Measurements from ENCODE around the gene MT1F. TPM values are rescaled to one million over a fixed set of nuclear protein-coding genes. Genes with fewer than 3 reads are reported as not detected.

The MT1F gene
- total RNA-seq (1 to 10 TPM; 3.3 to 8.8 TPM), total RNA-seq (0.81 to 1.1 reads per million in 2 donors)

GRCh38 chr16:56657555-56658326 is at the start of gene MT1F:
Gene MT1F, plus strand, starts transcription at chr16:56657959. Its CDS starts 100 bp downstream, at chr16:56658059.
- ATAC-seq, result peak; percentile 83

GRCh38 chr16:56608043-56608875 is 49.5 kb upstream of the MT1F start, which contains the start of gene MT2A:
Gene MT2A, plus strand, starts transcription at chr16:56608584. Its CDS starts 72 bp downstream, at chr16:56608656.
- no peaks in the 10 kb centered on the region for H3K9me3 ChIP-seq (ENCODE audit: control insufficient read depth, low read length, poor library complexity, severe bottlenecking)
- no peaks in the 10 kb centered on the region for H3K27me3 Mint-ChIP-seq
- H3K4me1 Mint-ChIP-seq, result peaks cover 41% of the 10 kb centered on the region
- ATAC-seq, result peak; percentile 85
- H3K4me3 Mint-ChIP-seq, result peak within 1 kb of the TSS; percentile 97
- DNase-seq, result peak; percentile 73 to 79 (median 76)
- peak within 1 kb of the TSS; percentile 97 for H3K27ac Mint-ChIP-seq
- H3K36me3 Mint-ChIP-seq (ENCODE audit: low read depth), result no peaks in the 10 kb centered on the region

More at GRCh38 chr16:56657555-56658326, at the start of gene MT1F:
- DNase-seq, result peak in 2 of 3 donors; percentile 60 to 65
- Mint-ChIP-seq H3K27ac (peak within 1 kb of the TSS; percentile 77), H3K27me3 (no peaks in the 10 kb centered on the region), H3K4me1 (peaks cover 15% of the 10 kb centered on the region), H3K36me3 (ENCODE audit: low read depth) (no peaks in the 10 kb centered on the region), H3K4me3 (peak within 1 kb of the TSS; percentile 97)
- H3K9me3 ChIP-seq (ENCODE audit: control insufficient read depth, low read length, poor library complexity, severe bottlenecking), result no peaks in the 10 kb centered on the region

DNA sequence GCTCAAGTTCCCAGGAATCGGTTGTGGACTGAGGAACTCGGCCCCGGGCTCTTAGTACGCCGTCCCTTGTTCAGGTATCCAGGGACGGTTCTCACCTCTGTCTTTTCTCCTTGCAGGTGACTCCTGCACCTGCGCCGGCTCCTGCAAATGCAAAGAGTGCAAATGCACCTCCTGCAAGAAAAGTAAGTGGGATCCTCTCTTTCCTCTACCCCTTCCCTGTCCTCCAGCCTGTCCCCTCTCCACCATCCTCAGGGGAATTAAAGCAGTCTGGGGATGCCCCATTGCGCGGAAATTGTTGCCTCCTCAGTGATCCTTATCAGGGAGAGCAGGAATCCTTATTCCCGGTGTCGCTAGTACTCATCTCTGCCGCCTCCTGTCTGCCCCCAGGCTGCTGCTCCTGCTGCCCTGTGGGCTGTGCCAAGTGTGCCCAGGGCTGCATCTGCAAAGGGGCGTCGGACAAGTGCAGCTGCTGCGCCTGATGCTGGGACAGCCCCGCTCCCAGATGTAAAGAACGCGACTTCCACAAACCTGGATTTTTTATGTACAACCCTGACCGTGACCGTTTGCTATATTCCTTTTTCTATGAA is 48.8 kb upstream of the MT1F start:
- H3K9me3 ChIP-seq (ENCODE audit: control insufficient read depth, low read length, poor library complexity, severe bottlenecking), result no peaks in the 10 kb centered on the region
- H3K4me1 Mint-ChIP-seq, result peaks cover 41% of the 10 kb centered on the region
- peak overlapping the region; percentile 97 for H3K4me3 Mint-ChIP-seq
- H3K27me3 Mint-ChIP-seq, result no peaks in the 10 kb centered on the region
- H3K36me3 Mint-ChIP-seq (ENCODE audit: low read depth), result no peaks in the 10 kb centered on the region
- peak overlapping the region; percentile 97 for H3K27ac Mint-ChIP-seq
- ATAC-seq (no peak), DNase-seq (no peak)

DNA sequence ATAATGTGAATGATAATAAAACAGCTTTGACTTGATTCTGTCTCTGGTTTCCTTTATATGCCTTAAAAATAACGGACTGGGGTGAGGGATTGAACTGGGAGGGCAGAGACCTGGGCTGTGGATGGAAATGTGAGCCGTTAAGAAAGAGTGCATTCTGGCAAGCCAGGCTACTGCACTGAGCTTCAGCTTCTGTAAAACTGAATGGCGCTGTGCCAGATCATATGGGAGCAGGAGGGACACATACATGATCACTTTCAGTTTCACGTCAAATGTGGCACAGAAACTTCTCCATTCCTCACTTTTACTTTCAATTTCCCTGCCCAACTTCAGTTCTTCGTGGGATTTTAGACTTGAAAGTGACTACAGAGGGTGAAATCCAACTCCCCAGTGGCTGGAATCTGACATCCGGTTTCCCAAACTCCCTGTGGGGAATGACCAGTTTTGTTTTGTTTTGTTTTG is 48.3 kb upstream of the MT1F start:
- DNase-seq (peak in 2 of 3 donors; percentile 33 to 46), ATAC-seq (peak; percentile 42)
- peaks cover 41% of the 10 kb centered on the region for H3K4me1 Mint-ChIP-seq
- no peaks in the 10 kb centered on the region for H3K27me3 Mint-ChIP-seq
- H3K9me3 ChIP-seq (ENCODE audit: control insufficient read depth, low read length, poor library complexity, severe bottlenecking), result no peaks in the 10 kb centered on the region
- no peaks in the 10 kb centered on the region for H3K36me3 Mint-ChIP-seq (ENCODE audit: low read depth)
- H3K27ac Mint-ChIP-seq, result peak overlapping the region; percentile 97
- peak overlapping the region; percentile 97 for H3K4me3 Mint-ChIP-seq

GRCh38 chr16:56610017-56610608 is 47.6 kb upstream of the MT1F start:
- Mint-ChIP-seq H3K27ac (peak overlapping the region; percentile 97), H3K27me3 (no peaks in the 10 kb centered on the region), H3K36me3 (ENCODE audit: low read depth) (no peaks in the 10 kb centered on the region), H3K4me3 (peak overlapping the region; percentile 97), H3K4me1 (peaks cover 41% of the 10 kb centered on the region)
- no peaks in the 10 kb centered on the region for H3K9me3 ChIP-seq (ENCODE audit: control insufficient read depth, low read length, poor library complexity, severe bottlenecking)
- DNase-seq (peak; percentile 27 to 49 (median 44)), ATAC-seq (peak; percentile 75)

DNA sequence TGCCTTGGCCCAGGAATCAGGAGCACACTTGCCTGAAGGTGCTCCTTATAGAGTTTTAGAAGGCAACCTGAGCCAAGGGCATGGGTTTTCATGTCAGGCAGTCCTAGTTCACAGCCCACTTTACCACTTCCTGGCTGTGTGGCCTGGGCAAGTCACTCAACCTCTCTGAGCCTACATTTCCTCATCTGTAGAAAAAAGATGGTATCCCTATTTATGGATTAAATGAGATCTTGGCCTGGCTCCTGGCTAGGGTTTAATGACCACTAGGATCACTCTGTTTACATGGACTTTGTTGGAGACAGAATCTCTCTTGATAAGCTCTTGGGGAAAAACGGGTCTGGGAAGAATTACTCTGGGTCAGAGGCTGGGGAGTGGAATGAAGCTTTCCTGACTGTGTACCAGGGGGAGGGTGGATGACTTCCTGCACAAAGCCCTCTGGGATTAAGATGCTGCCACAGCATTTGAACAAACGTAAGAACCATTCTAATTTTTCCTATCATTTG is 47.1 kb upstream of the MT1F start:
- Mint-ChIP-seq H3K4me3 (peak overlapping the region; percentile 97), H3K36me3 (ENCODE audit: low read depth) (no peaks in the 10 kb centered on the region), H3K27ac (peak overlapping the region; percentile 97), H3K4me1 (peaks cover 41% of the 10 kb centered on the region), H3K27me3 (no peaks in the 10 kb centered on the region)
- no peaks in the 10 kb centered on the region for H3K9me3 ChIP-seq (ENCODE audit: control insufficient read depth, low read length, poor library complexity, severe bottlenecking)
- peak; percentile 26 for ATAC-seq
- no peak for DNase-seq

DNA sequence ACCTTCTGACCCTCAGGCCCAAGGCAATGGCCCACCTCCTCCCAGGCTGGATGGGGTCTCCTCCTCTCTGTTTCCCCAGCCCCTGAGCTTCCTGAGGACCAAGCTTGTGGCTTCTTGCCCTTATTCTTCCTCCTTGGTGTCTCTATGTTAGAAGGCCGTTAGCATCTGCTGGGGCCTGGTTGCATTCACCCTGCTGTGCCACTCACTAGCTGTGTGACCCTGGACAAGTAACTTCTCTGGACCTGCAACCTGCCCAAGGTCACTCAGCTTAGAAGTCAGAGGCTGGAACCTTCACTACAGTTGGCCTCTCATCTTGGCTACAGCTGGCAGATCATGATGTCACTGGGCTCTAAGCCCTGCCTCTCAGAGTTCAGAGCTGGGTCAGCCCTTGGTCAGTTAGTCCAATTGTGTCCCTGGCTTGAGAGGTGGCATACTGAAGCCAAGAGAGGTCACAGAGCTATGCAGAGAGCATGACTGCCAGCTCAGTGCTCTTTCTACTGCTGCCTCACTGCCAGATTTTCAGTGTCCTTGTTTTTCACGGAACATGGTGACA is 46.4 kb upstream of the MT1F start:
- ATAC-seq, result no peak
- Mint-ChIP-seq H3K27me3 (no peaks in the 10 kb centered on the region), H3K36me3 (ENCODE audit: low read depth) (no peaks in the 10 kb centered on the region), H3K4me1 (peaks cover 41% of the 10 kb centered on the region), H3K27ac (peak overlapping the region; percentile 97), H3K4me3 (peak overlapping the region; percentile 75)
- H3K9me3 ChIP-seq (ENCODE audit: control insufficient read depth, low read length, poor library complexity, severe bottlenecking), result no peaks in the 10 kb centered on the region
- no peak for DNase-seq

DNA sequence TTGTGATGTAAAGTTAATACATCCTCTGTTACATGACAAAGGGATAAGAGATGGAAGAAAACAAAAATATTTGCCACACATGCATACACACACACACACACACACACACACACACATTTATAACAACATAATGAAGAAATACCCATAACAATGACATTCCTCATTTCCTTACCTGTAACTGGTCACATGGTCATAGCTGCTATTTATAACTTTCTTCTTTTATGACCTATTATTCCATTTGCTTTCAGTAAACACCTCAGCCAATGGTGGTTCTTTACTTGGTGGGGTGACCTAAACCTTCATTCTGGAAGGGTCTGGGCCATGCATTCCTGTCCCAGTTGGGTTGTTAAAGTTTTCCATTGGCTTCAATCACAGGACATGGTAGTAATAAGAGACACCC is 44.1 kb upstream of the MT1F start:
- ATAC-seq (no peak), DNase-seq (no peak)
- Mint-ChIP-seq H3K27ac (peak overlapping the region; percentile 97), H3K4me1 (peaks cover 31% of the 10 kb centered on the region), H3K4me3 (no peak overlapping the region), H3K27me3 (peaks cover 5% of the 10 kb centered on the region), H3K36me3 (ENCODE audit: low read depth) (no peaks in the 10 kb centered on the region)
- no peaks in the 10 kb centered on the region for H3K9me3 ChIP-seq (ENCODE audit: control insufficient read depth, low read length, poor library complexity, severe bottlenecking)

- no peak overlapping the region for H3K27ac Mint-ChIP-seq
Observed at GRCh38 chr16:56614549-56614991, 43.2 kb upstream of the MT1F start.

GRCh38 chr16:56615353-56615752 is 42.4 kb upstream of the MT1F start:
- H3K27me3 Mint-ChIP-seq, result peaks cover 8% of the 10 kb centered on the region
- no peaks in the 10 kb centered on the region for H3K36me3 Mint-ChIP-seq (ENCODE audit: low read depth)
- no peak for DNase-seq
- peaks cover 18% of the 10 kb centered on the region for H3K4me1 Mint-ChIP-seq
- H3K4me3 Mint-ChIP-seq, result no peak overlapping the region
- no peak for ATAC-seq
- H3K9me3 ChIP-seq (ENCODE audit: control insufficient read depth, low read length, poor library complexity, severe bottlenecking), result no peaks in the 10 kb centered on the region
- H3K27ac Mint-ChIP-seq, result no peak overlapping the region

More at GRCh38 chr16:56614549-56614991, 43.2 kb upstream of the MT1F start:
- no peaks in the 10 kb centered on the region for H3K36me3 Mint-ChIP-seq (ENCODE audit: low read depth)
- H3K9me3 ChIP-seq (ENCODE audit: control insufficient read depth, low read length, poor library complexity, severe bottlenecking), result no peaks in the 10 kb centered on the region
- ATAC-seq (no peak), DNase-seq (no peak)
- no peak overlapping the region for H3K4me3 Mint-ChIP-seq
- H3K4me1 Mint-ChIP-seq, result peaks cover 23% of the 10 kb centered on the region
- H3K27me3 Mint-ChIP-seq, result peaks cover 8% of the 10 kb centered on the region

DNA sequence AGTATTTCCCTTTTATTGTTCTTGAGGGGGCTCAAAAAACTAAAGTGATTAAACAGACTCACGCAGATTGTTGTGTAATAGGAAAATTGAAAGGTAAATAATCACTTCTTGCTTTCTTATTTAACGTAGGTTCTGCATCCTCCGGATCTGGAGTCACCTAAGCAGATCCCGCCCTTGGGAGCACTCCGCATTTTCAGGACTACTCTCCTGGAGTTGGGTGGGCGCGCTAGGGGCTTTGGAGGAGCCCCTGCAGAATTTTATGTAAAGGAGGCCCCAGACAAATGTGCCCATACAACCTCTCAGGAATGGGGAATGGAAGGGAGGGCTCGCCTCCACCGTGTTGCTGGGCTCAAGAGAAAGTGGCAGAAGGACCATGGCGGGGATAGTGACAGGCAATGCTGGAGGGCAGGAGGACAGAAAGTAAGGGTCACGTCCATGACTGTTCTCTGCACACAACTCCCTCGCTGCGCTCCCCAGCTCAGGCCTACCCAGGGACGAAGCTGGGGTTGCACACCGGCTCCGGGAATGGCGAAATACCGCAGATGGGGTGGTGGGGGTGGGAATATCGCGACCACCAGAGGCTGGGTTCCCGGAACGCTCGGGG is 41.0 kb upstream of the MT1F start:
- H3K4me3 Mint-ChIP-seq, result peak overlapping the region; percentile 84
- H3K27me3 Mint-ChIP-seq, result peaks cover 8% of the 10 kb centered on the region
- H3K27ac Mint-ChIP-seq, result no peak overlapping the region

More for the DNA sequence above, 41.0 kb upstream of the MT1F start:
- ATAC-seq, result peak; percentile 11
- Mint-ChIP-seq H3K36me3 (ENCODE audit: low read depth) (no peaks in the 10 kb centered on the region), H3K4me1 (peaks cover 8% of the 10 kb centered on the region)
- DNase-seq, result no peak
- H3K9me3 ChIP-seq (ENCODE audit: control insufficient read depth, low read length, poor library complexity, severe bottlenecking), result no peaks in the 10 kb centered on the region
